Adrenal gland (tissue), 5 donors: Measurements from ENCODE around the gene VIPR2.

Experiments used
- POLR2A ChIP-seq, 2 donors: fragments of 450-650 bp; IDR thresholded peaks; one replicate each; pipeline ENCODE4 v1.6.1; 2017; ENCODE audit warnings: antibody characterized with exemption in 2 of 2, mild to moderate bottlenecking in 2 of 2, moderate library complexity in 1 of 2
- TF ChIP-seq, protein P1 (sequence below), 6 experiments: fragments of 450-650 bp in 4 of 6; fragments of 200-600 bp in 2 of 6; sonication (generic) in 1 of 6; IDR thresholded peaks; 1 replicate in 5 of 6; 2 replicates in 1 of 6; pipeline versions ENCODE4 v1.5.1 to v1.8.0; 2016 to 2021; ENCODE audit warnings: antibody characterized with exemption in 6 of 6, mild to moderate bottlenecking in 2 of 6, moderate library complexity in 1 of 6
- donor health status: DM: no; HTN: no; CAD: no.

DNA sequence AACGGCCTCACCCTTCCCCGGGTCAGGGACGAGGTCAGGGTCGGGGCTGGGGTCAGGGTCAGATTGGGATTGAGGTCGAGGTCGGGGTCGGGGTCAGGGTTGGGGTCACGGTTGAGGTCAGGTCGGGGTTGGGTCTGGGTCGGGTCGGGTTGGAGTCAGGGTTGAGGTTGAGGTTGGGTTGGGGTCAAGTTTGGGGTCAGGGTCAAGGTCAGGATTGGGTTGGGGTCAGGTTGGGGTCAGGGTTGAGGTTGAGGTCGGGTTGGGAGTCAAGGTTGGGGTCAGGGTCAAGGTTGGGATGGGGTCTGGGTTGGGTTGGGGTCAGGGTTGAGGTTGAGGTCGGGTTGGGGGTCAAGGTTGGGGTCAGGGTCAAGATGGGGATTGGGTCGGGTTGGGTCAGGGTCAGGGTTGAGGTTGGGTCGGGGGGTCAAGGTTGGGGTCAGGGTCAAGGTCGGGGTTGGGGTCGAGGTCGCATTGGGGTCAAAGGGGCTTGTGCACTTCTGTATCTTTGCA lies 131.4 kb downstream of the VIPR2 start:
- TF ChIP-seq, protein P1, sequence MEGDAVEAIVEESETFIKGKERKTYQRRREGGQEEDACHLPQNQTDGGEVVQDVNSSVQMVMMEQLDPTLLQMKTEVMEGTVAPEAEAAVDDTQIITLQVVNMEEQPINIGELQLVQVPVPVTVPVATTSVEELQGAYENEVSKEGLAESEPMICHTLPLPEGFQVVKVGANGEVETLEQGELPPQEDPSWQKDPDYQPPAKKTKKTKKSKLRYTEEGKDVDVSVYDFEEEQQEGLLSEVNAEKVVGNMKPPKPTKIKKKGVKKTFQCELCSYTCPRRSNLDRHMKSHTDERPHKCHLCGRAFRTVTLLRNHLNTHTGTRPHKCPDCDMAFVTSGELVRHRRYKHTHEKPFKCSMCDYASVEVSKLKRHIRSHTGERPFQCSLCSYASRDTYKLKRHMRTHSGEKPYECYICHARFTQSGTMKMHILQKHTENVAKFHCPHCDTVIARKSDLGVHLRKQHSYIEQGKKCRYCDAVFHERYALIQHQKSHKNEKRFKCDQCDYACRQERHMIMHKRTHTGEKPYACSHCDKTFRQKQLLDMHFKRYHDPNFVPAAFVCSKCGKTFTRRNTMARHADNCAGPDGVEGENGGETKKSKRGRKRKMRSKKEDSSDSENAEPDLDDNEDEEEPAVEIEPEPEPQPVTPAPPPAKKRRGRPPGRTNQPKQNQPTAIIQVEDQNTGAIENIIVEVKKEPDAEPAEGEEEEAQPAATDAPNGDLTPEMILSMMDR (IDR thresholded peaks at IDR 0.05), result no peak
- no peak for TF ChIP-seq POLR2A (IDR thresholded peaks at IDR 0.05)
